GM10266 (cell line): ENCODE data around the gene CDK4.
A peak's percentile ranks its signal among the peaks of the same experiment; 100 is the strongest.

ENCODE experiments used
- DNase-seq: peaks from one replicate; pipeline ENCODE4 v3.0.0; 2012; ENCODE audit errors: extremely low spot score
- CTCF ChIP-seq: IDR thresholded peaks from 2 replicates; pipeline ENCODE4 v1.5.1; 2012; ENCODE audit warnings: mild to moderate bottlenecking, low read depth; ENCODE audit not compliant: control insufficient read depth, insufficient read depth; ENCODE audit errors: missing control alignments

CDK4 gene

GRCh38 chr12:57761391-57761998 lies 9.4 kb upstream of the CDK4 start:
- DNase-seq: no peak
- TF ChIP-seq CTCF: no peak

- no peak for TF ChIP-seq CTCF
- DNase-seq: no peak
Observed at GRCh38 chr12:57760347-57760982, 8.4 kb upstream of the CDK4 start.

- TF ChIP-seq CTCF: peak; percentile 56
- no peak for DNase-seq
Observed at GRCh38 chr12:57759360-57759980, 7.4 kb upstream of the CDK4 start.

GRCh38 chr12:57758552-57759359 lies 6.6 kb upstream of the CDK4 start:
- no peak for DNase-seq
- no peak for TF ChIP-seq CTCF

- TF ChIP-seq CTCF: no peak
Observed at GRCh38 chr12:57757771-57758170, 5.7 kb upstream of the CDK4 start.

GRCh38 chr12:57756406-57757341 lies 4.6 kb upstream of the CDK4 start:
- peak; percentile 92 for TF ChIP-seq CTCF
- DNase-seq: peak; percentile 89

More at GRCh38 chr12:57757771-57758170, 5.7 kb upstream of the CDK4 start:
- DNase-seq: no peak
